ENCODE data around the gene NDUFC2.

DNA sequence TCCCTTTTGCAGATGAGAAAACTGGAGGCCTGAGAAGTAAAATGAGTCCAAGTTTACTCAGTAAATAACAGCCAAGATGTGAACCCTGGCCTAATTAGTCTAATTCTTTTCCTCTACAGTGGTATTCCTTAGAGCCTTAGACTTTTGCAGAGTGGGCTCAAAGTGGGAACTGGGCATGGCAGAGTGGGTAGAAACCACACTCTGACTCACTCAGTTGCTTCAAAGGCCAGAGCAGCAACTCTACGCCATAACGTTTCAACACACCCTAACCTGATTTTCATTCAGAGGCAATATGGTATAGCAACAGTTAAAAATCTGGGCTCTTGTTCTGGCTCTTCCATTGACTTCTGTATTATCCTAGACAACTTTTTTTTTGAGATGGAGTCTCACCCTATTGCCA, 13.2 kb downstream of the NDUFC2 start:
- TF ChIP-seq EZH2 (IDR thresholded peaks at IDR 0.05; ENCODE audit: borderline replicate concordance, low read depth, low read length, severe bottlenecking) (no peak), POLR2A (IDR thresholded peaks at IDR 0.05; ENCODE audit: low read depth, low read length) (no peak)
- TF ChIP-seq, protein P1, sequence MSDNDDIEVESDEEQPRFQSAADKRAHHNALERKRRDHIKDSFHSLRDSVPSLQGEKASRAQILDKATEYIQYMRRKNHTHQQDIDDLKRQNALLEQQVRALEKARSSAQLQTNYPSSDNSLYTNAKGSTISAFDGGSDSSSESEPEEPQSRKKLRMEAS (IDR thresholded peaks at IDR 0.05; ENCODE audit: insufficient read depth, insufficient read length): no peak
- TF ChIP-seq, protein P2, sequence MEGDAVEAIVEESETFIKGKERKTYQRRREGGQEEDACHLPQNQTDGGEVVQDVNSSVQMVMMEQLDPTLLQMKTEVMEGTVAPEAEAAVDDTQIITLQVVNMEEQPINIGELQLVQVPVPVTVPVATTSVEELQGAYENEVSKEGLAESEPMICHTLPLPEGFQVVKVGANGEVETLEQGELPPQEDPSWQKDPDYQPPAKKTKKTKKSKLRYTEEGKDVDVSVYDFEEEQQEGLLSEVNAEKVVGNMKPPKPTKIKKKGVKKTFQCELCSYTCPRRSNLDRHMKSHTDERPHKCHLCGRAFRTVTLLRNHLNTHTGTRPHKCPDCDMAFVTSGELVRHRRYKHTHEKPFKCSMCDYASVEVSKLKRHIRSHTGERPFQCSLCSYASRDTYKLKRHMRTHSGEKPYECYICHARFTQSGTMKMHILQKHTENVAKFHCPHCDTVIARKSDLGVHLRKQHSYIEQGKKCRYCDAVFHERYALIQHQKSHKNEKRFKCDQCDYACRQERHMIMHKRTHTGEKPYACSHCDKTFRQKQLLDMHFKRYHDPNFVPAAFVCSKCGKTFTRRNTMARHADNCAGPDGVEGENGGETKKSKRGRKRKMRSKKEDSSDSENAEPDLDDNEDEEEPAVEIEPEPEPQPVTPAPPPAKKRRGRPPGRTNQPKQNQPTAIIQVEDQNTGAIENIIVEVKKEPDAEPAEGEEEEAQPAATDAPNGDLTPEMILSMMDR (IDR thresholded peaks at IDR 0.05; ENCODE audit: extremely low read depth in 1 of 2, insufficient read depth in 1 of 2, low read depth in 1 of 2, low read length in 2 of 2): no peak

Data from endothelial cell of umbilical vein (primary cell).